ENCODE measurements around the gene DCAF6. TPM values are rescaled to one million over a fixed set of nuclear protein-coding genes. Genes with fewer than 3 reads are reported as not detected.

The DCAF6 gene
- total RNA-seq, 1 donor from 2014 or later = 32.9 TPM

GRCh38 chr1:168091720-168092550, 155.5 kb downstream of the DCAF6 start:
- intact Hi-C loops (cut with micrococcal nuclease) = no loop called here
- no peak for TF ChIP-seq CTCF (IDR thresholded peaks at IDR 0.05)
- ATAC-seq (ENCODE audit: low read depth) = no peak
- no peak for DNase-seq
- no peaks in the 10 kb centered on the region for H3K4me1 Mint-ChIP-seq
- no peaks in the 10 kb centered on the region for H3K36me3 Mint-ChIP-seq (ENCODE audit: low read depth)
- H3K27ac Mint-ChIP-seq = no peak overlapping the region
- POLR2A ChIA-PET = no interaction called here
- no peak overlapping the region for H3K4me3 Mint-ChIP-seq
- H3K27me3 Mint-ChIP-seq = peaks cover 5% of the 10 kb centered on the region
- H3K9me3 Mint-ChIP-seq = no peaks in the 10 kb centered on the region
- CTCF ChIA-PET = interaction anchor here (3.7 kb wide), 1 partner anchor 10 kb away, joined by 13 read pairs; no protein-coding TSS in a partner anchor

- POLR2A ChIA-PET = no interaction called here
These were observed 156.3 kb downstream of the DCAF6 start for GRCh38 chr1:168092566-168093355.

GRCh38 chr1:168093616-168094015, 157.1 kb downstream of the DCAF6 start:
- CTCF ChIA-PET = interaction anchor here (3.7 kb wide), 1 partner anchor 11 kb away, joined by 13 read pairs; no protein-coding TSS in a partner anchor
- intact Hi-C loops (cut with micrococcal nuclease) = no loop called here
- DNase-seq = no peak

More at GRCh38 chr1:168092566-168093355, 156.3 kb downstream of the DCAF6 start:
- DNase-seq = no peak
- Mint-ChIP-seq H3K4me1 (no peaks in the 10 kb centered on the region), H3K36me3 (ENCODE audit: low read depth) (no peaks in the 10 kb centered on the region), H3K9me3 (no peaks in the 10 kb centered on the region), H3K27me3 (peaks cover 3% of the 10 kb centered on the region), H3K27ac (no peak overlapping the region), H3K4me3 (no peak overlapping the region)
- CTCF ChIA-PET = interaction anchor here (3.7 kb wide), 1 partner anchor 11 kb away, joined by 13 read pairs; no protein-coding TSS in a partner anchor
- TF ChIP-seq CTCF (IDR thresholded peaks at IDR 0.05) = no peak
- no peak for ATAC-seq (ENCODE audit: low read depth)
- intact Hi-C loops (cut with micrococcal nuclease) = no loop called here

GRCh38 chr1:168095476-168095875, 159.0 kb downstream of the DCAF6 start:
- Mint-ChIP-seq H3K9me3 (no peaks in the 10 kb centered on the region), H3K4me1 (no peaks in the 10 kb centered on the region), H3K36me3 (ENCODE audit: low read depth) (no peaks in the 10 kb centered on the region), H3K27ac (no peak overlapping the region), H3K4me3 (no peak overlapping the region), H3K27me3 (no peaks in the 10 kb centered on the region)
- no peak for TF ChIP-seq CTCF (IDR thresholded peaks at IDR 0.05)
- ATAC-seq (ENCODE audit: low read depth) (no peak), DNase-seq (no peak)
- CTCF ChIA-PET = no interaction called here
- intact Hi-C loops (cut with micrococcal nuclease) = no loop called here
- POLR2A ChIA-PET = interaction anchor here (0.7 kb wide), 1 partner anchor 17 kb away, joined by 10 read pairs; no protein-coding TSS in a partner anchor

More at GRCh38 chr1:168093616-168094015, 157.1 kb downstream of the DCAF6 start:
- Mint-ChIP-seq H3K4me1 (no peaks in the 10 kb centered on the region), H3K36me3 (ENCODE audit: low read depth) (no peaks in the 10 kb centered on the region), H3K4me3 (no peak overlapping the region), H3K27ac (no peak overlapping the region), H3K9me3 (no peaks in the 10 kb centered on the region), H3K27me3 (no peaks in the 10 kb centered on the region)
- no peak for ATAC-seq (ENCODE audit: low read depth)
- POLR2A ChIA-PET = interaction anchor here (0.6 kb wide), 1 partner anchor 11 kb away, joined by 4 read pairs; no protein-coding TSS in a partner anchor
- TF ChIP-seq CTCF (IDR thresholded peaks at IDR 0.05) = no peak

All from activated B cell treated with CpG ODN at 0.5 μM for 24 hours (primary cell).